Breast epithelium (tissue), 3 donors: ENCODE results near the gene UCK1.

Source experiments
- CTCF ChIP-seq, 3 donors: fragments of 450-650 bp; IDR thresholded peaks; one replicate each; pipeline ENCODE4 v1.5.1; 2016 to 2017; ENCODE audit warnings: antibody characterized with exemption in 3 of 3, mild to moderate bottlenecking in 3 of 3, moderate library complexity in 3 of 3
- POLR2A ChIP-seq: fragments of 450-650 bp; IDR thresholded peaks from one replicate; pipeline ENCODE4 v1.6.1; 2016; ENCODE audit warnings: antibody characterized with exemption, mild to moderate bottlenecking, moderate library complexity

GRCh38 chr9:131546336-131547084 is 15.4 kb upstream of the UCK1 start:
- TF ChIP-seq POLR2A (no peak), CTCF (IDR thresholded peaks at IDR 0.05) (no peak)
